Testis (tissue), 2 donors: ENCODE measurements around the gene DMBT1.

Source experiments
- POLR2A ChIP-seq: fragments of 450-650 bp; IDR thresholded peaks from one replicate; pipeline ENCODE4 v1.6.1; 2017; ENCODE audit warnings: antibody characterized with exemption, mild to moderate bottlenecking, moderate library complexity
- TF ChIP-seq, protein P1 (sequence below), 3 experiments: fragments of 450-650 bp in 2 of 3; fragments of 200-600 bp in 1 of 3; sonication (generic) in 1 of 3; IDR thresholded peaks; one replicate each; pipeline ENCODE4 v1.5.1; 2016 to 2019; ENCODE audit warnings: antibody characterized with exemption in 3 of 3, mild to moderate bottlenecking in 2 of 3, moderate library complexity in 1 of 3

DNA sequence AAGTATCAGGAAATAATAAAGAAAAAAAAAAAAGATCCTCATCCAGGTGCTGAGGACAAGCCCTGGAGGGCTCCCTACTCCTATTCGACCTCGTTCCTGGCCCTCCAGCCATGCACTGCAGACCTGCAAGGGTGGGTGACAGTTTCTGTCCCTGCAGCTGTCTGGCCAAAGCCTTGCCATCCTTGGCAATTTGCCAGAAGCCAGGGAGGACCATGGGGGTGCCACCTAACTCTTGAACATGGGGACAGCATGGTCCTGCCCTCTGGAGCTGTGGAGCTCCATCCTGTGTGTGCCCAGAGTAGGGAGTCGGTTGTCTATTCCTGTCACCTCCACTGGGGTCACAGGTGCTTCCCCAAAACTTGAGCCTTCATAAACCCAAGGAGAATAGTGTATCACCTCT lies 27.8 kb downstream of the DMBT1 start:
- TF ChIP-seq POLR2A = no peak
- TF ChIP-seq, protein P1, sequence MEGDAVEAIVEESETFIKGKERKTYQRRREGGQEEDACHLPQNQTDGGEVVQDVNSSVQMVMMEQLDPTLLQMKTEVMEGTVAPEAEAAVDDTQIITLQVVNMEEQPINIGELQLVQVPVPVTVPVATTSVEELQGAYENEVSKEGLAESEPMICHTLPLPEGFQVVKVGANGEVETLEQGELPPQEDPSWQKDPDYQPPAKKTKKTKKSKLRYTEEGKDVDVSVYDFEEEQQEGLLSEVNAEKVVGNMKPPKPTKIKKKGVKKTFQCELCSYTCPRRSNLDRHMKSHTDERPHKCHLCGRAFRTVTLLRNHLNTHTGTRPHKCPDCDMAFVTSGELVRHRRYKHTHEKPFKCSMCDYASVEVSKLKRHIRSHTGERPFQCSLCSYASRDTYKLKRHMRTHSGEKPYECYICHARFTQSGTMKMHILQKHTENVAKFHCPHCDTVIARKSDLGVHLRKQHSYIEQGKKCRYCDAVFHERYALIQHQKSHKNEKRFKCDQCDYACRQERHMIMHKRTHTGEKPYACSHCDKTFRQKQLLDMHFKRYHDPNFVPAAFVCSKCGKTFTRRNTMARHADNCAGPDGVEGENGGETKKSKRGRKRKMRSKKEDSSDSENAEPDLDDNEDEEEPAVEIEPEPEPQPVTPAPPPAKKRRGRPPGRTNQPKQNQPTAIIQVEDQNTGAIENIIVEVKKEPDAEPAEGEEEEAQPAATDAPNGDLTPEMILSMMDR (IDR thresholded peaks at IDR 0.05) = no peak
